Nephron progenitor cell (in vitro differentiated cells): Measurements from ENCODE around the gene IGLON5.
A peak's percentile ranks its signal among the peaks of the same experiment; 100 is the strongest.

Source experiments
- DNase-seq: peaks from one replicate; pipeline ENCODE4 v3.0.0; 2021
- H3K27ac Mint-ChIP-seq: 2 replicates; pipeline ENCODE4 v1.8.0; 2021; ENCODE audit warnings: mild to moderate bottlenecking, moderate library complexity, mixed read lengths
- H3K27me3 Mint-ChIP-seq: 2 replicates; pipeline ENCODE4 v1.8.0; 2021; ENCODE audit warnings: mild to moderate bottlenecking, low read depth, mixed read lengths; ENCODE audit not compliant: poor library complexity
- H3K36me3 Mint-ChIP-seq: 2 replicates; pipeline ENCODE4 v1.8.0; 2021; ENCODE audit warnings: low read depth, mixed read lengths
- H3K4me1 Mint-ChIP-seq: 2 replicates; pipeline ENCODE4 v1.8.0; 2021; ENCODE audit warnings: mixed read lengths
- H3K4me3 Mint-ChIP-seq: 2 replicates; pipeline ENCODE4 v1.8.0; 2021; ENCODE audit warnings: mild to moderate bottlenecking, moderate library complexity, mixed read lengths
- H3K9me3 Mint-ChIP-seq: 2 replicates; pipeline ENCODE4 v1.8.0; 2021; ENCODE audit warnings: mild to moderate bottlenecking, moderate library complexity, mixed read lengths
- CTCF ChIP-seq: fragments of 200-600 bp; sonication (generic); IDR thresholded peaks from 2 replicates; pipeline ENCODE4 v1.5.0; 2021; ENCODE audit warnings: antibody characterized with exemption

Gene IGLON5

GRCh38 chr19:51337861-51338562 is 26.6 kb downstream of the IGLON5 start:
- DNase-seq = no peak
- peak overlapping the region; percentile 92 for H3K4me3 Mint-ChIP-seq
- H3K4me1 Mint-ChIP-seq = peaks cover 35% of the 10 kb centered on the region
- TF ChIP-seq CTCF = no peak
- H3K27ac Mint-ChIP-seq = peak overlapping the region; percentile 61
- peaks cover 24% of the 10 kb centered on the region for H3K27me3 Mint-ChIP-seq
- peaks cover 5% of the 10 kb centered on the region for H3K9me3 Mint-ChIP-seq
- peaks cover 4% of the 10 kb centered on the region for H3K36me3 Mint-ChIP-seq

GRCh38 chr19:51338563-51339312 is 27.3 kb downstream of the IGLON5 start:
- TF ChIP-seq CTCF = peak; percentile 86
- Mint-ChIP-seq H3K27me3 (peaks cover 28% of the 10 kb centered on the region), H3K27ac (peak overlapping the region; percentile 96), H3K4me3 (peak overlapping the region; percentile 92), H3K4me1 (peaks cover 37% of the 10 kb centered on the region), H3K36me3 (peaks cover 2% of the 10 kb centered on the region), H3K9me3 (peaks cover 3% of the 10 kb centered on the region)
- DNase-seq = peak; percentile 92

- no peak for DNase-seq
- no peak for TF ChIP-seq CTCF
- Mint-ChIP-seq H3K4me1 (peaks cover 37% of the 10 kb centered on the region), H3K9me3 (no peaks in the 10 kb centered on the region), H3K4me3 (peak overlapping the region; percentile 92), H3K27ac (peak overlapping the region; percentile 96), H3K27me3 (peaks cover 28% of the 10 kb centered on the region), H3K36me3 (no peaks in the 10 kb centered on the region)
Observed at GRCh38 chr19:51339313-51339686, 27.9 kb downstream of the IGLON5 start.

GRCh38 chr19:51339687-51340656 is 28.5 kb downstream of the IGLON5 start:
- H3K27me3 Mint-ChIP-seq = peaks cover 28% of the 10 kb centered on the region
- no peaks in the 10 kb centered on the region for H3K9me3 Mint-ChIP-seq
- peaks cover 41% of the 10 kb centered on the region for H3K4me1 Mint-ChIP-seq
- no peak for TF ChIP-seq CTCF
- peak; percentile 99 for DNase-seq
- peak overlapping the region; percentile 92 for H3K4me3 Mint-ChIP-seq
- H3K27ac Mint-ChIP-seq = peak overlapping the region; percentile 96
- peaks cover 4% of the 10 kb centered on the region for H3K36me3 Mint-ChIP-seq

- peak overlapping the region; percentile 82 for H3K4me3 Mint-ChIP-seq
- peak overlapping the region; percentile 61 for H3K27ac Mint-ChIP-seq
- no peak for DNase-seq
- H3K27me3 Mint-ChIP-seq = peaks cover 28% of the 10 kb centered on the region
- H3K4me1 Mint-ChIP-seq = peaks cover 41% of the 10 kb centered on the region
- no peak for TF ChIP-seq CTCF
- peaks cover 9% of the 10 kb centered on the region for H3K36me3 Mint-ChIP-seq
- no peaks in the 10 kb centered on the region for H3K9me3 Mint-ChIP-seq
Observed at GRCh38 chr19:51341066-51341465, 29.6 kb downstream of the IGLON5 start.
